Parathyroid adenoma (tissue), 2 donors: ENCODE measurements around the gene HMOX2.
A peak's percentile ranks its signal among the peaks of the same experiment; 100 is the strongest.

Source experiments
- H2AFZ ChIP-seq: fragments of 300-600 bp; sonication (generic); one replicate; pipeline ENCODE4 v1.7.0; 2017; ENCODE audit warnings: antibody characterized with exemption, mild to moderate bottlenecking
- H3K27ac ChIP-seq: fragments of 300-600 bp; sonication (generic); one replicate; pipeline ENCODE4 v1.7.0; 2017
- H3K27me3 ChIP-seq: fragments of 300-600 bp; sonication (generic); one replicate; pipeline ENCODE4 v1.7.0; 2017; ENCODE audit warnings: low read length; ENCODE audit not compliant: control insufficient read depth, insufficient read depth
- H3K36me3 ChIP-seq: fragments of 300-600 bp; sonication (generic); one replicate; pipeline ENCODE4 v1.7.0; 2017; ENCODE audit warnings: low read length; ENCODE audit not compliant: control insufficient read depth, insufficient read depth
- H3K4me1 ChIP-seq: fragments of 300-600 bp; sonication (generic); one replicate; pipeline ENCODE4 v1.7.0; 2017; ENCODE audit warnings: control low read depth
- H3K4me2 ChIP-seq: fragments of 300-600 bp; sonication (generic); one replicate; pipeline ENCODE4 v1.7.0; 2017; ENCODE audit warnings: low read length
- H3K4me3 ChIP-seq: fragments of 300-600 bp; sonication (generic); one replicate; pipeline ENCODE4 v1.7.0; 2017; ENCODE audit warnings: low read depth, low read length
- H3K79me2 ChIP-seq: fragments of 300-600 bp; sonication (generic); one replicate; pipeline ENCODE4 v1.7.0; 2017; ENCODE audit warnings: control low read depth
- H3K9ac ChIP-seq: fragments of 300-600 bp; sonication (generic); one replicate; pipeline ENCODE4 v1.7.0; 2017; ENCODE audit warnings: mild to moderate bottlenecking
- H3K9me3 ChIP-seq: fragments of 300-600 bp; sonication (generic); one replicate; pipeline ENCODE4 v1.7.0; 2017; ENCODE audit warnings: low read length; ENCODE audit not compliant: control insufficient read depth
- TF ChIP-seq, protein P1 (sequence below): fragments of 300-600 bp; sonication (generic); IDR thresholded peaks from one replicate; pipeline ENCODE4 v1.7.0; 2017; ENCODE audit warnings: antibody characterized with exemption, mild to moderate bottlenecking
- donor health status: primary hyperparathyroidism.

HMOX2 gene

DNA sequence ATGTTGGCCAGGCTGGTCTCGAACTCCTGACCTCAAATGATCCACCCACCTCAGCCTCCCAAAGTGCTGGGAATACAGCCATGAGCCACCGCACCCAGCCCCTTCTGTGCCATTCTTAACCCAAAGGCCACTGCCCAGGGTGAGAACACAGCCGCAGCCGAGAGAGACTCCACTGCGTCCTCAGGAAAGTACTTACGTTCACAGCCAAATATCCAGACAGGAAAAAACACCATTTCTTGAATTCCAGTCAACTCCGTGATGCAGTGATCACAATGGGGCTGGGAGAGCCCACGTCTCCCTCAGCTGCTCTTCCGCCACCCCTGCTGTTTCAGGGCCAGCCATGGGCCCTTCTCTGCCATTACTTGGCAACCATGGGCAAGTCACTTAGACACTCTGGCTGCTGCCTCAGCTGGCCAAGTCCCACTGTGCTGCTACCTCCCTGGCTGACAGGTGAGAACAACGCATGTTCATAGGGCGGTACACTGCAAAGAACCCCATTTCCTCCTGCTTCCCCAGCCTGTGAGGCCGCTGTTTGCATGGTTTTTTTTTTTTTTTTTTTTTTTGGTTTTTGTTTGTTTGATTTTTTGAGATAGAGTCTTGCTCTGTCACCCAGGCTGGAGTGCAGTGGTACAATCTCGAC lies 58.1 kb downstream of the HMOX2 start:
- Histone ChIP-seq H3K4me2 (no peak overlapping the region), H3K4me1 (peaks cover 7% of the 10 kb centered on the region), H3K27ac (no peak overlapping the region), H3K36me3 (no peaks in the 10 kb centered on the region), H3K9me3 (no peaks in the 10 kb centered on the region), H3K79me2 (peaks cover 2% of the 10 kb centered on the region), H2AFZ (no peak overlapping the region), H3K4me3 (no peak overlapping the region), H3K27me3 (no peaks in the 10 kb centered on the region), H3K9ac (no peak overlapping the region)
- TF ChIP-seq, protein P1, sequence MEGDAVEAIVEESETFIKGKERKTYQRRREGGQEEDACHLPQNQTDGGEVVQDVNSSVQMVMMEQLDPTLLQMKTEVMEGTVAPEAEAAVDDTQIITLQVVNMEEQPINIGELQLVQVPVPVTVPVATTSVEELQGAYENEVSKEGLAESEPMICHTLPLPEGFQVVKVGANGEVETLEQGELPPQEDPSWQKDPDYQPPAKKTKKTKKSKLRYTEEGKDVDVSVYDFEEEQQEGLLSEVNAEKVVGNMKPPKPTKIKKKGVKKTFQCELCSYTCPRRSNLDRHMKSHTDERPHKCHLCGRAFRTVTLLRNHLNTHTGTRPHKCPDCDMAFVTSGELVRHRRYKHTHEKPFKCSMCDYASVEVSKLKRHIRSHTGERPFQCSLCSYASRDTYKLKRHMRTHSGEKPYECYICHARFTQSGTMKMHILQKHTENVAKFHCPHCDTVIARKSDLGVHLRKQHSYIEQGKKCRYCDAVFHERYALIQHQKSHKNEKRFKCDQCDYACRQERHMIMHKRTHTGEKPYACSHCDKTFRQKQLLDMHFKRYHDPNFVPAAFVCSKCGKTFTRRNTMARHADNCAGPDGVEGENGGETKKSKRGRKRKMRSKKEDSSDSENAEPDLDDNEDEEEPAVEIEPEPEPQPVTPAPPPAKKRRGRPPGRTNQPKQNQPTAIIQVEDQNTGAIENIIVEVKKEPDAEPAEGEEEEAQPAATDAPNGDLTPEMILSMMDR: no peak

DNA sequence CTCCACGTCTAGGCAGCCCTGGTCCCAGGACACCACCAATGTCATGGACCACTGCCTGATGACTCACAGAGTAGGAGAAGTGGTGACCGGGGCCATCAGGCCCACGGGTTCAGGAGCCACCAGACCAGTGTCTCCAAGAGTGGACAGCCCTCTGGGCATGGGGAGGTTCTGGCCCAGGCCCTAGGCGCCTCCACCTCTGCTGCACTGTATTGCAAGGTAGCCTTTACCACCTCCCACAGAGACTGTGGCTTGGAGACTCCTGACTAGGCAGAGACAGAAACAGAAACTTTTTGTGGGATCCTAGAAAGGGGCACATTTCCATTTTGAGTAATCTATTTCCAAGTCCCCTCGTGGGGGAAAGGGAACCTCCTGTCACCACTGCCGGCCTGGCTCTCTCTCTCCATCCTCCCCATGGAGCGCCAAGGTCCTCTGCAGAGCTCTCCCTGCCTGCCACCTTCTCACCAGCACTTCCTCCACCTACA lies 59.5 kb downstream of the HMOX2 start:
- TF ChIP-seq, protein P1: no peak
- Histone ChIP-seq H3K9ac (no peak overlapping the region), H3K36me3 (no peaks in the 10 kb centered on the region), H3K79me2 (peaks cover 2% of the 10 kb centered on the region), H3K27me3 (no peaks in the 10 kb centered on the region), H3K4me3 (no peak overlapping the region), H3K4me2 (no peak overlapping the region), H3K9me3 (no peaks in the 10 kb centered on the region), H3K4me1 (peaks cover 7% of the 10 kb centered on the region), H2AFZ (no peak overlapping the region), H3K27ac (no peak overlapping the region)

DNA sequence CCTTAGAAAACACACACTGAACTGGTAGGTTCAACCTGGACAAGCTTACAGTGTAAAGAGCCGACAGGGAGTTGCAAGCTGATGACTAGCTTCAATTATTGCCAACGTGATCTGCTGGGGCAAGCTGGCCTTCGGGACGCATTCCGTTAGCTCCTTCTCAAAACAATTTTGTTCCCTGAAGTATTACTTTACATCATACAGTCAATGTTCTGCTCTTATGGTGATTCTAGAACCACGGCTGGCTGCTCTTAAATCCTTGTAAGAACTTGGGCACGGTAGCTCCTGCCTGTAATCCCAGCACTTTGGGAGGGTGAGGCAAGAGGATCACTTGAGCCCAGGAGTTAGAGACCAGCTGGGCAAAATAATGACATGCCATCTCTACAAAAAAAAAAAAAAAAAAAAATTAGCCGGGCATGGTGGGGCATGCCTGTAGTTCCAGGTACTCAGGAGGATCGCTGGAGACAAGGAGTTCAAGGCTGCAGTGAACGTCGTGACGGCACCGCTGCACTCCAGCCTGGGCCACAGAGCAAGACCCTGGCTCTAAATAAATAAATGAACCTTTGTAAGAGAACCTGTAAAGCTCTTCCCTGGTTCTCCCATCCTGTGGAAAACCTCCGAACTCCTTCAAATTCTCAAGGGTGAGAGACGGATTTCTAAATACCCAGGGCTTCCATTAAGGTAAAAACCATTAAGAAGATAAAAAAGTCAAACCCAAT lies 60.4 kb downstream of the HMOX2 start:
- TF ChIP-seq, protein P1: no peak
- H3K4me1 ChIP-seq: peaks cover 7% of the 10 kb centered on the region
- H2AFZ ChIP-seq: no peak overlapping the region
- H3K4me2 ChIP-seq: no peak overlapping the region
- peaks cover 2% of the 10 kb centered on the region for H3K79me2 ChIP-seq
- no peak overlapping the region for H3K27ac ChIP-seq
- H3K4me3 ChIP-seq: no peak overlapping the region
- H3K9ac ChIP-seq: no peak overlapping the region
- H3K36me3 ChIP-seq: no peaks in the 10 kb centered on the region
- H3K27me3 ChIP-seq: no peaks in the 10 kb centered on the region
- H3K9me3 ChIP-seq: no peaks in the 10 kb centered on the region

DNA sequence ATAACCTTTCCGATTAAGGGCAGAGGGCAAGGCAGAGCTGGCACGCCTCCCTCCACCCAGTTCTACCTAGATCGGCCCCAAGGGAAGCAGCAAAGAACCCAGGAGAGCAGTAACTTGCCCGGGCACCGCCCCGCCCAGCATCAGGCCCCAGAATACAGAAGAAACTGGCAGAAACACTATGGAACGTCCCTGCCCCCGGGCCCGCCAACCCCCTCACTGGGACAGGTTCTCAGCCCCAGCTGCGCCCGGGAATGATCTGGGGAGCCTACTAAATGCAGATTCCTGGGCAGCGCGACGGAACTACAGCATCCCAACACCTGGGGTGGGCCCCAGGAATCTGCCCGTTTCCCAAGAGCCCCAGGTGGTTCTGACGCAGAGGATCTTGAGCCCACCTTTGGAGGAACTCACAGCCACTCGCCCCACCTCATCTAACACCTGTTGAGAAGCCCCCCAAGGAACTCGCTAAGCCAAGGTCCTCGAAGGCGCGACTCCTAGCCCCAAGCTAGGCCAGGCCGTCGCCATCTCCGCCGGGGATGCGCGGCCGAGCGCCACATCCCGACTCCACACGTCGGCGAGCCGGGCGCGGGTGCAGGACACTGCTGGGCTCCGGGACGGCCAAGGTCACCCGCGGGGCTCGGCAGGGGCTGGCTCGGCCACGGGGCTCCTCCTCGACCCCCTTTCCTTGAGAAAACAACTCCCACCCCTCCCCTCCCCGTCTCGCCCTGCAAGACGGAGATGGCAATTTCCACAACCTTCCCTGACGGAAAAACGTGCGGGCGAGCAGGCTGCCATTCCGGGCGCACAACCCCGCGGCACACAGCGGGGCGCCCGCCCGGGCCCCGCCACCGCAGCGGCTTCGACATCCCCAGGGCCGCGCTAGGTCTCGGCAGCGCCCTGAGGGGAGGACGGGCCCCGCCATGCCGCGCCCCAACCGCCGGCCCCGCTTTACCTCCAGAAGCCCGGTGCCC lies 61.5 kb downstream of the HMOX2 start:
- no peaks in the 10 kb centered on the region for H3K27me3 ChIP-seq
- H3K9me3 ChIP-seq: no peaks in the 10 kb centered on the region
- peak overlapping the region; percentile 70 for H3K4me2 ChIP-seq
- peak overlapping the region; percentile 73 for H3K27ac ChIP-seq
- H3K9ac ChIP-seq: peak overlapping the region; percentile 47
- TF ChIP-seq, protein P1: no peak
- peak overlapping the region; percentile 78 for H3K4me3 ChIP-seq
- H2AFZ ChIP-seq: peak overlapping the region; percentile 96
- H3K4me1 ChIP-seq: peaks cover 7% of the 10 kb centered on the region
- peaks cover 2% of the 10 kb centered on the region for H3K79me2 ChIP-seq
- H3K36me3 ChIP-seq: no peaks in the 10 kb centered on the region
